NB4 (cell line): Measurements from ENCODE around the gene TMPRSS9.

ENCODE experiments used
- CTCF ChIP-seq: IDR thresholded peaks from one replicate; pipeline ENCODE4 v1.5.1; 2012; ENCODE audit warnings: low read depth, low read length
- MYC ChIP-seq: IDR thresholded peaks from 2 replicates; pipeline ENCODE4 v1.6.1; 2011; ENCODE audit warnings: low read depth, low read length
- POLR2A ChIP-seq: IDR thresholded peaks from 2 replicates; pipeline ENCODE4 v1.6.1; 2011; ENCODE audit warnings: mild to moderate bottlenecking; ENCODE audit not compliant: insufficient read length; ENCODE audit errors: extremely low read depth

GRCh38 chr19:2344381-2344870 lies 15.6 kb upstream of the TMPRSS9 start:
- TF ChIP-seq MYC (no peak), POLR2A (no peak), CTCF (no peak)
